ENCODE data around the gene PLEKHG3. TPM values are rescaled to one million over a fixed set of nuclear protein-coding genes. Genes with fewer than 3 reads are reported as not detected.

The PLEKHG3 gene
- total and polyA plus RNA-seq, 8 donors = 33.3 to 60.7 (median 39.7) TPM

DNA sequence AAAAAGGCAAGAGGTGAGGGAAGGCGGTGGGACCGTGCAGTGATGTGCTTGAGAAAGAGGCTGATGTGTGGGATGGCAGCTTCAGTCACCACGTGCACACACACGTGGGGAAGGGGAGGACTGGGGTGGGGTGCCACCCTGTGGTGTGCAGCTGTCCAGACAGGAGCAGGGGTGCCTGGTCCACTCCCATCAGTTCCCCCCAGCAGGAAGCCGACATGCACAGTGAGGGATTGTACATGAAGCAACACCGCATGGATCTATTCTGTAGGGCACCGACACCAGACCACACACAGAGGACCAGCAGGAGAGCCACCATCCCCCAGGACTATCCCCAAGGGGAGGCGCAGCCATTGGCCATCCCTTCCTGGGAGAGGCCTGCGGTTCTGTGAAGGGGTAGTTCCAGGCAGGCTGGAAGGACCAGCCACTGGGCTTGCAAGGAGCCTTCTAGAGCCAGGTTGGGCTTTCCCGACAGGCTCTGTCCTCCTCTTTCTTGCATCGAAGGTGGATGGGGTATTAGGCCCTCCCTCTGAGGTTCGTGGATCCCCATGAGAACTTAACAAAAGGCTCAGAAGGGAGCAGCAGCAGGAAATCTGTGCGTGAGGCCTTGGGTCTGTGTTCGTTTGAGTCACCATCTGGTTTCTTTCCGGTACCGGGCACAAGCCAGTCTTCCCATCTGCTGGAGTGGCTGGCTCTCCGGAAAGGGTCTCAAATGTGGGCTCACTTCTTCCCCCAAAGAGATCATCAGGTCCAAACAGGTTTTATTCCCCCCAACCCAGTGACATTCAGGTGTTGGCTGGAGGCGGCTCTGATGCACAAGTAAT is 59.8 kb downstream of the PLEKHG3 start:
- no peaks in the 10 kb centered on the region for H3K9me3 ChIP-seq
- ATAC-seq (peak in 1 of 4 donors; percentile 3), FAIRE-seq (no peak), DNase-seq (peak in 2 of 6 donors; percentile 58 to 67)
- no peak for TF ChIP-seq CTCF (IDR thresholded peaks at IDR 0.05)
- H3K4me3 ChIP-seq = peak overlapping the region in 1 of 4 donors; percentile 34
- 56 to 58% methylated on average over 18 of the region's 18 CpGs for WGBS, 2 donors
- H3K27ac ChIP-seq = no peak overlapping the region
- intact Hi-C loops (cut with DNase I) = loop anchor here in 2 of 3 donors (5.0 to 10.0 kb wide), 2 partner anchors 89 to 92 kb away; no protein-coding TSS in a partner anchor
- no peaks in the 10 kb centered on the region for H3K27me3 ChIP-seq
- no peaks in the 10 kb centered on the region for H3K36me3 ChIP-seq
- H3K4me1 ChIP-seq = peaks cover 15 to 47% (median 23%) of the 10 kb centered on the region in 3 donors

DNA sequence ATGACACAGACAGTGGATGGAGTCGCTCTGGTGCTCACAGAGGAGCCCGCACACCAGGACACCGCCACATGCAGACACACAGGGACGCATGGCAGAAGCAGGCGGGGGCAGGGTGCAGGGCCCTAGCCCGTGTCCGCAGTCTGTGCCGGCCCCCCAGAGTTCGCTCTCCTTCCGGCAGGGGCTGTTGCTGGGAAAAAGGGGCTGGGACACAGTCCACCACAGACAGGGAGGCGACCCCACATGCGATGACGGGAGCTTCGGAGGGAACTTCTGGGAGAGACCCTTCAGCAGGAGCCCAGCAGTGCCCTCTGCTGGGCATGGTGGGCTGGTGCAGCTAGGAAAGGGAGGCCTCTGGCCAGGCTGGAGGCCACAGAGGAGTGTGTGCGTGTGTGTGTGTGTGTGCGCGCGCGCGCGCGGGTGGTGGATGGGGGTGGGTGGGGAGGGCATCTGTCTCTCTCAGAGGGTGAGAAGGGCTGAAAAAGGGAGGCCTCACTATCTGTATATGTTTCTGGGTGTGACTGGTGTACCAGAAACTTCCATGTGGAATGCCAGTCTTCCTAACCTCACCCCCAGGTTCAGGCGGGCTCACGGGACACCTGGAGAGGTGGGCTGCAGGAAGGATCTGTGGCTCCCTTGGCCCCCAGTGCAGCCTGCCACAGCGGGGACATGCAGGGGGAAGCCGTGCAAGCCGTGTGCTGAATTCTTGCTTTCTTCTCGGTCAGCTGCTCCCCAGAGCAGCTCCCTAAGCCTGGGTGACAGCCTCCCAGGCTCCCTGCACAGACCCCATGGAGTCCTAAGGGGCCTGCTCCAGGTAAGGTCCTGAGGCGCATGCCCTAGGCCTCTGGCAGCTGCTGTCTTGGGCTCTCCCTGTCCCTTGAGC is 60.7 kb downstream of the PLEKHG3 start:
- H3K4me3 ChIP-seq = peak overlapping the region in 2 of 4 donors; percentile 25 to 34
- peak; percentile 74 to 92 (median 89) for TF ChIP-seq CTCF (IDR thresholded peaks at IDR 0.05)
- no peaks in the 10 kb centered on the region for H3K36me3 ChIP-seq
- FAIRE-seq = no peak
- peak; percentile 57 to 77 (median 76) for ATAC-seq
- no peak overlapping the region for H3K27ac ChIP-seq
- 19 to 22% methylated on average over 28 to 29 of the region's 29 CpGs for WGBS, 2 donors
- H3K9me3 ChIP-seq = no peaks in the 10 kb centered on the region
- H3K4me1 ChIP-seq = peaks cover 15 to 40% (median 21%) of the 10 kb centered on the region in 3 donors
- no peaks in the 10 kb centered on the region for H3K27me3 ChIP-seq
- intact Hi-C loops (cut with DNase I) = loop anchor here (5.0 to 10.0 kb wide), 2 partner anchors 90 to 93 kb away; no protein-coding TSS in a partner anchor
- DNase-seq = peak in 5 of 6 donors; percentile 59 to 88 (median 78)

- no peak overlapping the region for H3K27ac ChIP-seq
- peak in 1 of 6 donors; percentile 35 for DNase-seq
- H3K9me3 ChIP-seq = no peaks in the 10 kb centered on the region
- no peak for TF ChIP-seq CTCF (IDR thresholded peaks at IDR 0.05)
- no peak for ATAC-seq
- no peak overlapping the region for H3K4me3 ChIP-seq
- H3K27me3 ChIP-seq = no peaks in the 10 kb centered on the region
- 95% methylated on average over 4 of the region's 4 CpGs for WGBS, 2 donors
- FAIRE-seq = no peak
- H3K4me1 ChIP-seq = peaks cover 15 to 31% (median 16%) of the 10 kb centered on the region in 3 donors
- intact Hi-C loops (cut with DNase I) = loop anchor here in 2 of 3 donors (5.0 to 10.0 kb wide), 2 partner anchors 91 to 94 kb away; no protein-coding TSS in a partner anchor
- no peaks in the 10 kb centered on the region for H3K36me3 ChIP-seq
Observed at GRCh38 chr14:64765740-64766302, 61.6 kb downstream of the PLEKHG3 start.

DNA sequence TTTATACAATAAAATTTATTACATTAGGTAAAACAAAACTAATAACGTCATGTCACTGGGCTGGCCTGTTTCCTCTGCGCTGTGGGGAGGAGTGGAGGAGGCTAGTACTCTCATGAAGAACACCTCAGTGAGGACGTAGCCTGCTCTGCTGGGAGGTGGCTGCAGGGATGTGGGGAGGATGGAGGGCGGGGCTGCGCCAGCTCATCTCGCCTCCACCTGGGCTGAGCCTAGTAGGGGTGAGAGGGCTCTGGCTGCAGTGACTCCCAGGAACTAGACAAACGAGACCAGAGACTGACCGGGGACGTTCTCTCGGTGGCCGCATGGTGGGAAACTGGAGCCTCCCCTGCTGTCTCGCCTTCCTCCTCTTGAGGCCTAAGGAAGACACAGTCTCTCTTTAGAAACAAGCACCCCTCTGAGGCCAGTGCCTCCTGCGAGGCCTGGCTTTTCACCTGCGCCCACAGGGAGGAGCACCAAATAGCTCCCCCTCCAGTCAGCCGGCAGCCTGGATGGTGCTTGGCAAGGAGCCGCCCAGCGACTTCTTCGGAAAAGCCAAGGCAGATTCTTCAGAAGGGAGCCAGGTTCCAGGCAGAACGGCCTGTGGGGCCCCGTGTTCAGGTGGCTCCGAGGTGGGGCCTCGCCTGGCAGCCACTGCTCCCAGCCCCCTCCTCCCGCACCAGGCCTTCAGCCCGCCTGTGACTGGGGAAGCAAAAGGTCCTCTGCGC is 62.4 kb downstream of the PLEKHG3 start:
- Histone ChIP-seq H3K4me1 (peaks cover 9 to 23% (median 11%) of the 10 kb centered on the region in 3 donors), H3K27ac (no peak overlapping the region), H3K9me3 (no peaks in the 10 kb centered on the region), H3K27me3 (no peaks in the 10 kb centered on the region), H3K4me3 (no peak overlapping the region), H3K36me3 (no peaks in the 10 kb centered on the region)
- peak in 2 of 6 donors; percentile 54 to 56 for DNase-seq
- TF ChIP-seq CTCF (IDR thresholded peaks at IDR 0.05) = no peak
- no peak for FAIRE-seq
- 86 to 87% methylated on average over 25 of the region's 25 CpGs for WGBS, 2 donors
- ATAC-seq = no peak
- intact Hi-C loops (cut with DNase I) = loop anchor here in 2 of 3 donors (5.0 to 10.0 kb wide), 2 partner anchors 92 to 94 kb away; no protein-coding TSS in a partner anchor

Measured in pancreas (tissue), 10 donors.